Measurements from ENCODE around the gene GOLGA1.

The GOLGA1 gene

DNA sequence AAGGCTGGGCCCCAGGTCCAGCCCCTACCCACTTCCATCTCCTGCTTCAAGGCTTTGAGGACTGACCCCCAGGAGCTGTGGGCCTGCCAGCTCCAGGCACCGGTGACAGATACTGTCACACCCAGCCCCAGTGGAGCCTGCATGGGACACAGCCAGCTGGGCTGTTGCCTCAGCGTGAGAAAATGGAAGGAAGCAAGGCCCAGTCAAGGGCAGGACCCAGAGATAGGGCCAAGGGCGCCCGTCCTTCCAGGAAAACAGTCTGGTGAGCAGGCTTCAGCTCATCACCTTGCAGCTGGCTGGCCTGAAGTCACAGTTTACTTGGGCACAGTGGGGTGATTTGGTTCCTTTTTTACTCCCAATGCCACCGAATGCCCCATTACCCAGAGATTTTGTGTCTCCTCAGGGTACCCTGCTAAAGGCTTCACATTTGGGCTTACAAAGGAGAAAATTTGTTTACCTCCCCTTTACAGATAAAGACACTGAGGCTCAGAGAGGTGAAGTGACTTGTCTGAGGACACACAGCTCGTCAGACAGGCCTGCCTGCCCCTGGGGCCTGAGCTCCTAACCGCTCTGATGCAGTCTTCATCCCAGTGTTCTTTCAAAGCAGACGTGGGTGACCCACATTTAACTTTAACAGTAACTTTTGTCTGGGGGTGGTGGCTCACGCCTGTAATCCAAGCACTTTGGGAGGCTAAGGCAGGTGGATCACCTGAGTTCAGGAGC, 109.1 kb downstream of the GOLGA1 start:
- DNase-seq = no peak

DNA sequence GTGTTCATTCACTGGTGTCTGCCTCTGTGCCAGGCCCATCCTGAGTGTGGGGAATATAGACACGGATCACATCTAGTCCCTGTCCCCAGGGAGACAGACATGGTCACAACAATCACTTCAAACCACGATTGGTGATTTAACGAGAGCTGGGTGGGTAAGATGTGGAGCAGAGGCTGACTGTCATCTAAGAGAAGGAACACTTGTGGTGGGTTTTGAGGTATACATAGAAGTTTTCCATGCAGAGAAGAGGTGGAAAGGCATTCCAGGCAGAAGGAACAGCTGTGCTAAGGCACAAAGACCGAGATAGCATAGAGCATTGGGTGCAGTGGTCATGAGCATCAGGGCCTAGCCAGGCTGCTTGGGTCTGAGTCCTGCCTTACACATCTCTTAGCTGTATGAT, 110.3 kb downstream of the GOLGA1 start:
- DNase-seq = no peak

DNA sequence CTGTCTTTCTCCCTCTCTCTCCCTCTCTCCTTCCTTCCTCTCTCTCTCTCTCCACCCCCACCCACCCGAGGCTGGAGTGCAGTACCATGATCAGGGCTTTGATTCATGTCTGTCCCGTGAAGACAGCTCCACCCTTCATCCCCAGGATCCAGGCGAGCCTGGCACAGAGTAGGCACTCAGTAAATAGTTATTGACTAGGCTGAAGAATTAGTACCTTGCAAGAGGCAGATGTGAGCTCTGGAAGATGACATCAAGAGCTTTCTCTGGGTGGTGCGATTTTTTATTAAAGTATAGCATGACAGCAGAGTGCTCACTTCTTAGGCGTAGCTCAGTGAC, 111.6 kb downstream of the GOLGA1 start:
- DNase-seq = no peak

DNA sequence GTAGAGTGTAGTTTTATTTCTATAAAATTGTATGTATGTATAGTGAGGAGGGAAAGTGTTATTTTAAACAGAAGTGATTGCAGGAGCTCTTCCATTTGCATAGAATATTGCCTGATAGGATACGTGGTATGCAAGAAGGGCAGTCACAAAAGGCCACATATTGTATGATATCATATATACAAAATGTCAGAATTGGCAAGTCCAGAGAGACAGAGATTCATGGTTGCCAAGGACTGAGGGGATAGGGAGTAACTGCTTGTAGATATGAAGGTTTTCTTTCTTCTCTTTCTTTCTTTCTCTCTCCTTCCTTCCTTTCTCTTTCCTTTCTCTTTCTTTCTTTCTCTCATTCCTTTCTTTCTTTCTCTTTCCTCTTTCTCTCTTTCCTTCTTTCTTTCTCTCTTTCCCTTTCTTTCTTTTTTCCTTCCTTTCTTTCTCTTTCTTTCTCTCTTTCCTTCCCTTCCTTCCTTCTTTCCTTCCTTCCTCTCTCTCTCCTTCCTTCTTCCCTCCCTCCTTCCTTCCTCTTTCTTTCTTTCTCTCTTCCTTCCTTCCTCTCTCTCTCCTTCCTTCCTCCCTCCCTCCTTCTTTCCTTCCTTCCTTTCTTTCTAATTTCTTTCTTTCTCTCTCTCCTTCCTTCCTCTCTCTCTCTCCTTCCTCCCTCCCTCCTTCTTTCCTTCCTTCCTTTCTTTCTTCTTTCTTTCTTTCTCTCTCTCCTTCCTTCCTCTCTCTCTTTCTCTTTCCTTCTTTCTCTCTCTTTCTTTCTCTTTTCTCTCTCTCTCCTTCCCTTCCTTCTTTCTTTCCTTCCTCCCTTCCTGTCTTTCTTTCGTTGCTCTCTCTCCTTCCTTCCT, 112.2 kb downstream of the GOLGA1 start:
- DNase-seq = no peak
